ENCODE measurements around the gene VHLL. TPM values are rescaled to one million over a fixed set of nuclear protein-coding genes. Genes with fewer than 3 reads are reported as not detected.
"Not testable (repeated sequence)": the region's sequence is repeated elsewhere in the genome, so short reads cannot be mapped to it uniquely, and the experiment has no call there.

The VHLL gene
- polyA plus RNA-seq, result not detected

GRCh38 chr1:156298852-156299357 is at the start of gene VHLL:
TSS of gene VHLL (minus strand) at chr1:156299307. CDS start at chr1:156299189, 118 bp downstream.
- H3K27ac Mint-ChIP-seq, result no peak within 1 kb of the TSS
- peak within 1 kb of the TSS in 1 of 4 donors; percentile 37 for H3K4me3 Mint-ChIP-seq
- H3K36me3 Mint-ChIP-seq, result peaks cover 2% of the 10 kb centered on the region
- H3K4me1 Mint-ChIP-seq, result peaks cover 7 to 12% (median 7%) of the 10 kb centered on the region in 3 donors
- H3K27me3 Mint-ChIP-seq, result no peaks in the 10 kb centered on the region
- no peaks in the 10 kb centered on the region for H3K9me3 Mint-ChIP-seq

- Mint-ChIP-seq H3K9me3 (no peaks in the 10 kb centered on the region), H3K27ac (no peak overlapping the region), H3K27me3 (peaks cover 8% of the 10 kb centered on the region), H3K36me3 (no peaks in the 10 kb centered on the region), H3K4me1 (peaks cover 0 to 1% (median 0%) of the 10 kb centered on the region in 3 donors), H3K4me3 (no peak overlapping the region)
Measured at GRCh38 chr1:156347331-156347730, 48.2 kb upstream of the VHLL start.

- peaks cover 0 to 1% (median 0%) of the 10 kb centered on the region in 3 donors for H3K4me1 Mint-ChIP-seq
- H3K4me3 Mint-ChIP-seq, result no peak overlapping the region
- H3K27me3 Mint-ChIP-seq, result peaks cover 8% of the 10 kb centered on the region
- H3K27ac Mint-ChIP-seq, result no peak overlapping the region
- H3K36me3 Mint-ChIP-seq, result no peaks in the 10 kb centered on the region
- no peaks in the 10 kb centered on the region for H3K9me3 Mint-ChIP-seq
Measured at GRCh38 chr1:156346636-156347035, 47.5 kb upstream of the VHLL start.

DNA sequence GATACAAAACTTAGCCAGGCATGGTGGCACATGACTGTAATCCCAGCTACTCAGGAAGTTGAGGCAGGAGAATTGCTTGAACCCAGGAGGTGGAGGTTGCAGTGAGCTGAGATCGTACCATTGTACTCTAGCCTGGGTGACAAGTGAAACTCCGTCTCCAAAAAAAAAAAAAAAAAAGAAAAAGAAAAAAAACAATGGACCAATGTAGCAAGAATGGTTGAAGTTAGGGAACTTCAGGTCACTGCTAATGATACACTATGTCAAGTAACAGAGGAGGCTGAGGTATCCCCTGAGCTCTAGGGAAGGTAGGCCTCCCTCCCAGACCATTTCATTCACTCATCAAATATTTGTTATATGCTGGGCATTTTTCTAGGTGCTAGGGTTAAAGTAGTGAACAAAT is 46.9 kb upstream of the VHLL start:
- H3K27me3 Mint-ChIP-seq, H3K9me3 Mint-ChIP-seq, H3K4me1 Mint-ChIP-seq, H3K27ac Mint-ChIP-seq, H3K36me3 Mint-ChIP-seq, H3K4me3 Mint-ChIP-seq: not testable (repeated sequence)

- peaks cover 1% of the 10 kb centered on the region for H3K36me3 Mint-ChIP-seq
- H3K4me3 Mint-ChIP-seq, result peak overlapping the region in 1 of 4 donors; percentile 63
- H3K9me3 Mint-ChIP-seq, result no peaks in the 10 kb centered on the region
- no peaks in the 10 kb centered on the region for H3K4me1 Mint-ChIP-seq
- no peak overlapping the region for H3K27ac Mint-ChIP-seq
- peaks cover 5% of the 10 kb centered on the region for H3K27me3 Mint-ChIP-seq
Measured at GRCh38 chr1:156344409-156344808, 45.3 kb upstream of the VHLL start.

DNA sequence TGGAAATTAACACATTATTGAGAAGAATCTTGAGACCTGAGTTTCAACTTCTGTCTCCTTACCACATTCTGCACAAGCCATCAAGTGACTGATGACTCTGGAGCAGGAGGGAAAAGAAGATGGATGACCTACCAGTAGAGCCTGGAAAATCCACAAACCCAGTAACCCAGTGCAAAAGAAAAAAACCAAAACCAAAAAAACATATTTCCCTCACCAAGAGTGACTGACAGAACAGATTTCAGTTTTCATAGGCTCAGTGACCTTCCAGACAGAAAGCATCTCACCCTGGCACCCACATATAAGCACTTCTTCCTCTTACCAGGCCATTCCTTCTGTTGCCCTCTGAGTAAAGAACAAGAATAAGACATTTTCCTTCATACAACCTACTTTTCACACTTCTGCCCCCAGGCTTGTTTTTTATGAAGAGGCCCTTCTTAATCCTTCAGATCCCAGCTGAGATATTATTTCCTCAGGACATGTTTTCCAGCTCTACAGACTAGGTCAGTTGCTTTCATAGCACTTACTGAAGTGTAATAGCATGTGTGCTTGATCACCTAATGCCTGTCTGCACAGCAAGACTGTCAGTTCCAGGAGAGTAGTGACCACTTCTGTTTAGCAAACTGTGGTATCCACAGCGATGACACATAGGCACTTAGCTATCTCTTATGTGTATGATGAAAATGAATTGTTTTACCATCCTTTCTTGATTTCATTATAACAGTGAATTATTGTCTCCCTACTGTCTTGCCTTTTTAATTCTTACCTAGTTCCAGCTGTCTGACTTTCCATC is 43.3 kb upstream of the VHLL start:
- peaks cover 1% of the 10 kb centered on the region for H3K36me3 Mint-ChIP-seq
- no peaks in the 10 kb centered on the region for H3K9me3 Mint-ChIP-seq
- peaks cover 0 to 3% (median 3%) of the 10 kb centered on the region in 3 donors for H3K4me1 Mint-ChIP-seq
- H3K27me3 Mint-ChIP-seq, result peaks cover 5% of the 10 kb centered on the region
- H3K4me3 Mint-ChIP-seq, result peak overlapping the region in 1 of 4 donors; percentile 50
- H3K27ac Mint-ChIP-seq, result peak overlapping the region in 1 of 3 donors; percentile 19

DNA sequence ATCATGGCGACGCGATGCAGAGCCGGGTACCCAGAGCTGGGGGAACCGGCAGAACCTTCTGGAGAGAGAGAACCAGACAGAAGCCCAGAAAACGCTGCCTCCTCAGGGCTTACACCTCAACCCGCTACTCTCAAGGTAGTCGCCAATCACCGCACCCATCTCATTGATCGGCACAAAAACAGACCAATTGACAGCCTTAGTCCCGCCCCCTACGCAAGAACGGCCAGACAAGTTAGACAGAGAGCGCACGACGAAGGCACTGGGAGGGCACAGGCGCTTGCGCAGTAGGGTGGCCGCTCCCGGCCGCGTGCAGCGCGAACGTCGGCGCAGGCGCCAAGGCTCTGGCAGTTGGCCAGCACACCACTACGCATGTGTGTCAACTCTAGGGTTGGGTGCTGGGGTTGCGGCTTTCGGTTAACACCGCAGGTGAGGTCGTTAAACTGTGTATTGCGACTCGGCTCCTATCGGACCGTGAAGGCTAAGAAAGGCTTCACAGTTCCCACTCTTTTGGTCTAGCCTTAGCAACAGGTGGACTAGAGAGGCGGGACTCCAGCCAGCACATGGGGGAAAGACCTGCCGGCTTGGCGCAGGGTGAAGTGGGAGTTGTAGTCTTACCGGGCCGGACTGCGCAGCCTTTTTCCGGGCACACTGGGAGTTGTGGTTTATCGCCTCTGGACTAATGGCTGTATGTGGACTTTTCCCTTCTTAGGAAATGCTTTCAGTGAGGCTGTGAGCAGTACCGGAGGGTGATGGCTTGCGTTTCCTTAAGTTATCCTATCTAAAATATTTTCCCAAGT is 39.3 kb upstream of the VHLL start, which contains the start of the genes CCT3 and TSACC:
Gene CCT3 (minus strand): TSS at position 113 of the 797 bp plus-strand sequence. CDS start 108 bp downstream, at position 5.
Gene TSACC (plus strand): TSS at position 347 of the 797 bp plus-strand sequence. CDS start 1,232 bp downstream, outside the sequence.
- H3K4me1 Mint-ChIP-seq, result peaks cover 16 to 26% (median 21%) of the 10 kb centered on the region in 3 donors
- peak within 1 kb of the TSS; percentile 86 to 98 (median 98) for H3K4me3 Mint-ChIP-seq
- peaks cover 2% of the 10 kb centered on the region for H3K36me3 Mint-ChIP-seq

GRCh38 chr1:156337888-156338179 is 38.7 kb upstream of the VHLL start:
- Mint-ChIP-seq H3K9me3 (no peaks in the 10 kb centered on the region), H3K4me1 (peaks cover 16 to 26% (median 21%) of the 10 kb centered on the region in 3 donors), H3K27me3 (no peaks in the 10 kb centered on the region), H3K36me3 (peaks cover 3% of the 10 kb centered on the region), H3K4me3 (peak overlapping the region; percentile 86 to 98 (median 98)), H3K27ac (peak overlapping the region; percentile 48 to 97 (median 69))

More for the DNA sequence above, 39.3 kb upstream of the VHLL start, which contains the start of the genes CCT3 and TSACC:
- H3K27ac Mint-ChIP-seq, result peak within 1 kb of the TSS; percentile 48 to 97 (median 69)
- H3K9me3 Mint-ChIP-seq, result no peaks in the 10 kb centered on the region
- H3K27me3 Mint-ChIP-seq, result no peaks in the 10 kb centered on the region

DNA sequence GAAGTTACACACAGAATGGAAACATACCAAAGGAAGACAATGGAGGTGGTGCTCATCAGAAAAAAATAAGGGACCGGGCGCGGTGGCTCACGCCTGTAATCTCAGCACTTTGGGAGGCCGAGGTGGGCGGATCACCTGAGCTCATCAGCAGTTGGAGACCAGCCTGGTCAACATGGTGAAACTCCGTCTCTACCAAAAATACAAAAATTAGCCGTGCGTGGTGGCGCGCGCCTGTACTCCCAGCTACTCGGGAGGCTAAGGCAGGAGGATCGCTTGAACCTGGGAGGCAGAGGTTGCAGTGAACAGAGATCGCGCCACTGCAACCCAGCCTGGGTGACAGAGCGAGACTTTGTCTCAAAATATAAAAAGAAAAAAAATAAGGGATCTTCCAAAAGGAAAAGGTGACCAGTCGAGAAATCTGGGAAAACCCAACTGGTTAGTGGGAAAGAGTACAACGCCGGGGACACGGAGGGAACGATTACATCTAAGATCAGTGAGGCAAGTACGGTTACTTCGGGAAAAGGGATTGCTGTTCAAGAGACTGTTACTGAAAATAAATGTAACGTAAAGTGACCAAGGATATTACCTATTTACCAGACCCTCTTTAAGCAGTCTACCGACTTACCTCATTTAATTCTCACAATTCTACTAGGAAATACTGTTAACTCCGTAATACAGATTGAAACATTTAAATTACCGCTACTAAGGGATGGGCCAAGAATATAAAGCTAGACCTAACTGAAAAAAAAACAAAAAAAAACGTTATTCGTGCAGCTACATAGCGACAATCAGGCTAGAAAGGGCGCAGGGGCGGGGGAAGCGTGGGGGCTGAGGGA is 38.2 kb upstream of the VHLL start:
- no peaks in the 10 kb centered on the region for H3K9me3 Mint-ChIP-seq
- H3K4me1 Mint-ChIP-seq, result peaks cover 16 to 26% (median 21%) of the 10 kb centered on the region in 3 donors
- H3K27ac Mint-ChIP-seq, result peak overlapping the region; percentile 48 to 97 (median 69)
- peaks cover 3% of the 10 kb centered on the region for H3K36me3 Mint-ChIP-seq
- H3K27me3 Mint-ChIP-seq, result no peaks in the 10 kb centered on the region
- H3K4me3 Mint-ChIP-seq, result peak overlapping the region; percentile 86 to 98 (median 98)

DNA sequence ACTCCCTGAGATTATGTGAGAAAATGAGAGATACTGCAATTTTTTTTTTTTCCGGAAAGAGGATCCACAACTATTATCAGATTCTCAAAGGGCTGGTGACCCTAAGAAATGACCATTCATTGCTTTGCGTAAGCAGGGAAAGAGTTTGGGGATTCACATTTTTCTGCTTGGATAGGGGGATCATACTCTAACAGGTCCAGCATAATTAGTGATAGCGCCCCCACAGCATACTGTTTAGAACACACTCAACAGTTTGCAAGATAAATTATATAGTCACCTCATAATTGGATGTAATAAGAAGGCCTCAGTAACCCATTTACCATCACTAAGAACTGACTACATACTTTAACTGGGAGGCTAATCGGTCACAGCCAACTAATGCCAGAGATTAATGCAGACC is 37.1 kb upstream of the VHLL start:
- H3K4me1 Mint-ChIP-seq, result peaks cover 16 to 26% (median 21%) of the 10 kb centered on the region in 3 donors
- peak overlapping the region; percentile 86 to 98 (median 98) for H3K4me3 Mint-ChIP-seq
- peaks cover 3% of the 10 kb centered on the region for H3K36me3 Mint-ChIP-seq
- no peaks in the 10 kb centered on the region for H3K27me3 Mint-ChIP-seq
- H3K9me3 Mint-ChIP-seq, result no peaks in the 10 kb centered on the region
- H3K27ac Mint-ChIP-seq, result peak overlapping the region in 2 of 3 donors; percentile 33 to 61

- not testable (repeated sequence) for H3K4me3 Mint-ChIP-seq, H3K4me1 Mint-ChIP-seq, H3K27ac Mint-ChIP-seq, H3K27me3 Mint-ChIP-seq, H3K36me3 Mint-ChIP-seq, H3K9me3 Mint-ChIP-seq
Measured at GRCh38 chr1:156323179-156323578, 24.1 kb upstream of the VHLL start.

DNA sequence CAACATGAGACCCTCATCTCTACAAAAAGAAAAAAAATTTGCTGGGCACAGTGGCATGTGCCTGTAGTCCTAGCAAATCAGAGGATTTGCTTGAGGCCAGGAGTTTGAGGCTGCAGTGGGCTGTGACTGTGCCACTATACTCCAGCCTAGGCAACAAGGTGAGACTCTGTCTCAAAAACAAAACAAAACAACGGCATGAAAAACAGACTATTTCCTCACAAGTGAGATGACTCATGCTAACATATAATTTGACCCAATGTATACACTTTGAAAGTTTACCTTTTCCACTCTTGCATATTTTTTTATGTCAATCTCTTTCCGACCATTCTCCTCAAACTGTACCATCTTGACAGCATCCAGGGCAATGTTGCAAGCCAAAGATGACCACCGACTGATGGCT is 21.5 kb upstream of the VHLL start:
- Mint-ChIP-seq H3K36me3 (no peaks in the 10 kb centered on the region), H3K4me1 (no peaks in the 10 kb centered on the region), H3K4me3 (no peak overlapping the region), H3K9me3 (no peaks in the 10 kb centered on the region), H3K27ac (no peak overlapping the region), H3K27me3 (no peaks in the 10 kb centered on the region)

DNA sequence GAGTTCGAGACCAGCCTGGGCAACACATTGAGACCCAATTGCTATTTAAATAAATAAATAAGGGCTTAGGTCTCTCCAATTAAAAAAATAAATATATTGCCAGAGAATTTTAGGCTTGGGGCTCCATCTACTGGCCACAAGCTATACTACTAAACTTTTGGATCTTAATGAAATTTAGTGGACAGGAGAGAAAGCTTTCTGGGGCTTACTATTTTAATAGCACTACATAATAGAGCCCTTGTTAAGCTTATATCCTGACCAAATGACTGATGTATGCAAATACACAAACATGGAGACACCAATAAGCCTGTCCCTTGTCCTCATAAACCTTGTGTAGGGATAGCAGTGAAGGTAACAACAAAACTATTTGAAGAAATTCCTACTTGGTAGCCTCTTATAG is 20.6 kb upstream of the VHLL start:
- Mint-ChIP-seq H3K27ac (no peak overlapping the region), H3K4me3 (no peak overlapping the region), H3K9me3 (no peaks in the 10 kb centered on the region), H3K36me3 (peaks cover 2% of the 10 kb centered on the region), H3K4me1 (no peaks in the 10 kb centered on the region), H3K27me3 (no peaks in the 10 kb centered on the region)

GRCh38 chr1:156316909-156317308 is 17.8 kb upstream of the VHLL start:
- H3K9me3 Mint-ChIP-seq, result no peaks in the 10 kb centered on the region
- peaks cover 2% of the 10 kb centered on the region for H3K36me3 Mint-ChIP-seq
- peak overlapping the region in 1 of 3 donors; percentile 3 for H3K27ac Mint-ChIP-seq
- H3K4me3 Mint-ChIP-seq, result no peak overlapping the region
- H3K4me1 Mint-ChIP-seq, result no peaks in the 10 kb centered on the region
- H3K27me3 Mint-ChIP-seq, result no peaks in the 10 kb centered on the region

Data from IgD-negative memory B cell (primary cell).